Activated T-cell treated with anti-CD3 and anti-CD28 coated beads for 48 hours (primary cell): ENCODE results near the gene GADL1.

ENCODE experiments used
- DNase-seq: peaks from one replicate; pipeline ENCODE4 v3.0.0-alpha.2; 2020; ENCODE audit warnings: low read depth

GADL1 gene

DNA sequence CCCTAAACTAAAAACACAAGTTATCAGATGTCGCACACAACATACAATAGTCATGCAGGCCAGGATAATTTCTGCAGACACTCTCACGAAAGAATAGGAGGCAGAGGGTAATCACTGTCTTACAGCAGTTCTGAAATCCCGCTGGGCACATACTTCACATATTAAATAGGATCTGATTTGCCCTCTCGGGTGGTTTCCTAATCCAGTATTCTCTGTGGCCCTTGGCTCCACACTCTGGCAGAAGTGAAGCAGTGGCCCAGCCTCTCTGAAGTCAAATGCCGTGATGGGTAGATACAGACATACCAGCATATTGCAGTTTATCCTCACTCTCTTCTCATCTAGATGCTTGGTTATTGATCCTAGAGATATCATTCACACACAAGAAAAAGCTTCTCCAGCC is 19.0 kb downstream of the GADL1 start:
- no peak for DNase-seq

GRCh38 chr3:30873671-30874070 is 20.8 kb downstream of the GADL1 start:
- no peak for DNase-seq

DNA sequence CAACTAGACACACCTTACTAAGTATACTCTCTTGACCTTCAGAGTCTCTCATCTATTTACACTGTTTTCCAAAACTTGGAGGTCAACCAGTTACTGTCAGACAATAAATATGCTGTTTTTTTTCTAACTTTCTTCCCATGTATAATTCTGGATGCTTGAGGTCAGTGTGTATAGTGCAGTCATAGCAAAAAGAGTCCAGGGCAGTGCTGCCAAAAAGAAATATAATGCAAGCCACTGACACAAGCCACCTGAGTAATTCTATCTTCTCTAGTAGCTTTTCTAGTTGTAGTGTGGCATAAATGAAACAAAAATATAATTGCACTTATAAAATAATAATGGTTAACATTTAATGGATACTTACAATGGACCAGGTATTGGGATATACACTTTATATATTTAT is 21.6 kb downstream of the GADL1 start:
- DNase-seq, result no peak

DNA sequence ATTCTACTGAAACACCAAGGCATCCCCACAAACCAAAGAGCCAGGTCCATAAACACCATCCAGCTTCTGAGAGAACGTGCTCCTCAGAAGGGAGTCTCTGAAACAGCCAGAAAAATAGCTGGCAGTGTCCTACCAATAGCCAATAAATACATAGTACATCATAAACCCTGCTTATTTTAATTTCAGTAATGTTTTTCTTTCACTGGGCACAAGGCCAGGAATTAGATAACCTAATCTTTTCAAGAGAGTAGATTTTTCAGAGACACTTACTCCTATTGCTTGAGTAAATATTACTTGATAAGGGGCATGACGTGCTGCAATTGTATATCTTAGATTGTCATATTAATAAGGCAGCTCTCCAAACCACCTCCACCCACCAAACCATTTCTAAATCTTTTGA is 22.7 kb downstream of the GADL1 start:
- no peak for DNase-seq

- no peak for DNase-seq
These were observed 29.6 kb downstream of the GADL1 start for GRCh38 chr3:30864836-30865235.

GRCh38 chr3:30864132-30864531 is 30.3 kb downstream of the GADL1 start:
- no peak for DNase-seq

DNA sequence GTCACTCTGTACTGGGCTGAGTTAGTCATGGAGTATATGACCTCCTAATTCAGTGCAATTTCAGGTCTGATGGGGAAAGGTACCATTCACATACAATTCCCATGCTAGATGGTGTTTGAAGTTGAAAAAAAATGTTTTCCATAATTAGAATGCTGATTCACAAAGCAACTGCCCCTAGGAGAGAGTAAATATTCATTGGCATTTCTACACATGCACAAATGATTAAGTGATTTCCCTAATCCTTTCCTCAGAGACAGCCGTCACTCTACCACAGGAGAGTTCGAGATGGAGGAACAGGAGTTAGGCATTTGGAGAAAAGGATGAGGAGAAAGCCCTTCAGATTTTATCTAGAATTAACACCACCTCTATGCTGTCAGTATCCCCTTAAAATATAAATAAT is 32.5 kb downstream of the GADL1 start:
- no peak for DNase-seq

DNA sequence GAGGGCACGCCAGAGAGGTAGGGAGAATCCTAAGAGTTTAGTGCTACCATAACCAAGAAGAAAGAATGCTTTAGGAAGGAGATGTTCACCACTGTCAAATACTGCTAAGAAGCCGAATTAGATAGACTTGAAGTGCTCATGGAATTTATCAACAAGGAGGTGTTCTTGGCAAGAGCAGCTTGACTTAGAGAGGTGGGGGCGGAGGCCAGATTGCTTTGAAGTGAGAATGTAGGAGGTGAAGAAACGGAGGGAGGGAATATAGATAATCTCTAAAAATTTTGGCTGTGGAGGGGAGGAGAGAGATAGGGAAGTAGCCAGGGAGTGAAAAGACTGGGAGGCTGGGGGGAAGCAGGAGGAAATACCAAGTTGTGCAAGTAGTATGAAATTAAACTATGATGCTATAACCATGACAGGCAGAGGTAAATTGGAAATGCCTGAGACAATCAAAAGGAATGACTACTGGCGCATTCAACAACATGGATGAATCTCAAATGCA is 35.5 kb downstream of the GADL1 start:
- no peak for DNase-seq

GRCh38 chr3:30855400-30856292 is 38.8 kb downstream of the GADL1 start:
- no peak for DNase-seq

DNA sequence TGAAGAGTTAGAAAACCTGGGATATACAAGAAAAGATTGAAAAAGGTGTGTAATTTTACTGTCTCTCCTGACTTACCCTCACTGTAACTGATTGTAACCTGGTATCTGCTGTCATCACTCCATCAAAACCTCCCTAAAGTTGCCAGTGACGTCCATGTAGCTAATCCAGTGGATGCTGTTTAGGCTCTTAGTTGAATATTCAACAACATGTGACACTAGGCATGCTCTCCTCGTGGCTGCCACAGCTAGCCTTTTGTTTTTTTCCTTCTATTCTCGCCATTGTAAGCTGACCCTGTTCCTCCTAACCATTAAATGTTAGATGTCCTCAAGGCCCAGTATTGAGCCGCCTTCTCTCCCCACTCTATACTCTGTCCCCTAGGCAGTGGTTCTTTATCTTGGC is 41.6 kb downstream of the GADL1 start:
- no peak for DNase-seq

DNA sequence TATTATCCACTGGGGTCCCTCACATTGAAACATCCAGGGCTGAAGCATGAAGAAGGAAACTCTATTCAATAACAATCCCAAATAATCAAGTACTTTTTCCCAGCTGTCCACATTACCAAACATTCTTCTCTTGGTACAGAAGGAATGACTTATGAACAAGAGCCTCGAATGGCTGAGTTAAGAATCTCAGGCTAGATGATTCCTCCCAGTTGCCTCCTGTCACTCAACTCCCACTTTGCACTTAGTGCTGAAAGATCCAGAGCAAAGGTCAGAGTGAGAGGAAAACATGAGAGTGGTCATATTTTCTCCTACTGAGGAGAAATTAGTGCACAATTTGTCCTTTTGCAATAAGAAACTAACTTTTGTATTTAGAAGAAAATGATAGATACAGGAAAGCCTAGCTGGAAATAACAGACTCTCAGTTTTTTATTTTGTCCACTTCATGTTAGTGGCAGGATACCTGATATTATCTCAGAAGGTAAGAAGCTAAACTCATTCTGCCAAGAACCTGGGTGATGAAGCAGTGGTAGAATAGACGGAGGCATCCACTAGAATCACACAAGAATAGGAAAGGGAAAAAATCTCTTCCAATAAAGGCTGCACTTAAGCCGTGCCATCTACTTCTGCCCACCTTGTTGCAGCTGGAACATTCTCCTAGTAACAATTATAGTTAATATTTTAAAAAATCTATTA is 46.2 kb downstream of the GADL1 start:
- no peak for DNase-seq

GRCh38 chr3:30847592-30847991 is 46.9 kb downstream of the GADL1 start:
- DNase-seq, result no peak

- no peak for DNase-seq
These were observed 48.9 kb downstream of the GADL1 start for GRCh38 chr3:30845606-30846005.

GRCh38 chr3:30843877-30844276 is 50.6 kb downstream of the GADL1 start:
- no peak for DNase-seq

- DNase-seq, result no peak
These were observed 58.3 kb downstream of the GADL1 start for GRCh38 chr3:30836141-30836540.

- no peak for DNase-seq
These were observed 58.8 kb downstream of the GADL1 start for GRCh38 chr3:30835667-30836066.

DNA sequence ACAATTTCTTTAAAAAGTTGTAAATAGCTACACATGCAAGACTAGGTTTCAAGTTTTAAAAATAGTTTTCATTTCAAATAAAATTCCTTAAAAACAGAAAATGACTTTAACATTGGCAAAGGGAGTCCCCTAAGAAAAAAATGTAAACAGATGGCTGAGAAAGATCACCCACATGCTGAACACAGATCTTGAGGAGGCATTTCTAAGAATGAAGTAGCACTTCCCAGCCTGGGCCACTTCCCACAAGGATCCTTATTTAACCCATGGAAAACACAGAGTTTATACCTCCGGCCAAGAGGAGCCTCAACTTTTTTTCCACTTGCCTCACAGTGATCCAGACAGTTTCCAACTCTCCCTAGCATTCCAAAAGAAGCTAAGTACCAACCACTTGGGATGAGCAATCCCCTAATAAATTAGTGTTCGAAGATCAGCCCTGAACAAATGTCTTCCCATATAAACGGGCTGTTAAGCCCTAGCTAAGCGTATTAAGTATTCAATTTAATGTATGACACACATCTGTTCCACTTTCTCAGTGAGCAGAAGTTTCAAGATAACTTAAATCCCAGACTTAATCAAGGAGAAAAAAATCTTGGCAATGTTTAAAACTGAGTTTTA is 61.4 kb downstream of the GADL1 start:
- no peak for DNase-seq

DNA sequence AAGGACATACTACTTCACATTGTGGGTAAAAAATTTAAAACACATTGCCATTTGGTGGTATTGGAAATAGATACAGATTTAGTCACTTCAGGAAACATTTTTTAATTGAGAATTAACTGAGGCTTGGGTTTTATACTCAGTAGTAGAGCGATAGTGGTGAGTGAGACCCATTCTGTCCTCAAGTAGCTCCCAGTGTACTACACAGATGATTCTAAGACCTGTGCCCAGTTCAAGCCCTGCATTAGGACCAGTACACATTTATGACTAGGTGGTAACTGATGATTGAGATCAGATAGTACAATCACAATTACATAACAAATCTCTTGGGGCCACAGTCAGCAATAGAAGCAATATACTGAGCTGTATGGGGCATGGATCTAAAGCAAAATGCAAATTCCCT is 67.4 kb downstream of the GADL1 start:
- DNase-seq, result no peak

GRCh38 chr3:30826531-30826942 is 67.9 kb downstream of the GADL1 start:
- DNase-seq, result no peak

DNA sequence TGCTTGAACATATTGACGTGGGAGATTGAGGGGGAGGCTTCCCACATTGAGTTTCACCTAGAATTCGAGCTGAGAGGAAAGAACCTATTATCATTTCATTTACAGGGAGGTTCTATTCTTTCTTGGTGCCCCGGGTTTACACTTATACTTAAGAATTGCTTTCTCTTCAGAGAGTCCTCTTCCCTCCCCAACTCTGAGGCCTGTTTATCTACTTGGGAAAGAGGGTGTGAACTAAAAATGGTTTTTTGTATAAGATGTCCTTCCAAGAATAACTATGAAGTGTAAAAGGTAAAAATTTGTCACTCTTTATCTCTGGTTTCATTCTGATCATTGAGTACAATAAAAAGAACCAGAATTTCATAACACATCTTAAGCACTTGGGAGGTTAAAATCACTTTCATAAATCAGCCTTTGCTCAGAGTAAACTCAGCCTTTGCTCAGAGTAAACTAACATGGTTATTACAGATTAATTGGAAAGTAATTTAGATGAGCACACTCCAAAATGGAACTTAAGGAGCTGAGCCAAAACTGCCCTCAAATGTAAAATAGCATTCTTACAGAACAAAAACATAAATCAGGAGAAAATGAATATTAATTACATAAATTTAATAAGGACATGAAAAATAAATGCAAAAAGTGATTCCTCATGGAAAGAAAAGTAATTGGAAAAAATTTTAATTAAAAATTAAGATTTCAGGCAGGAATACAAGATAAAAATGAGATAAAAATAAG is 75.2 kb downstream of the GADL1 start:
- DNase-seq, result no peak

GRCh38 chr3:30813734-30814133 is 80.7 kb downstream of the GADL1 start:
- DNase-seq, result no peak

- DNase-seq, result no peak
These were observed 83.2 kb downstream of the GADL1 start for GRCh38 chr3:30811151-30811795.
